Type B pancreatic cell (in vitro differentiated cells): ENCODE measurements around the gene ANKRD65. TPM values are rescaled to one million over a fixed set of nuclear protein-coding genes. Genes with fewer than 3 reads are reported as not detected.
A peak's percentile ranks its signal among the peaks of the same experiment; 100 is the strongest.

Source experiments
- DNase-seq: peaks from one replicate; pipeline ENCODE4 v3.0.0; 2021; ENCODE audit warnings: mixed read lengths; ENCODE audit not compliant: unreplicated experiment; ENCODE audit errors: extremely low spot score
- H3K27ac Mint-ChIP-seq: 2 replicates; pipeline ENCODE4 v1.8.0; 2021; ENCODE audit warnings: mild to moderate bottlenecking, mixed read lengths
- H3K27me3 Mint-ChIP-seq: 2 replicates; pipeline ENCODE4 v1.8.0; 2021; ENCODE audit warnings: mixed read lengths
- H3K36me3 Mint-ChIP-seq: 2 replicates; pipeline ENCODE4 v1.8.0; 2021; ENCODE audit warnings: mixed read lengths
- H3K4me1 Mint-ChIP-seq: one replicate; pipeline ENCODE4 v1.8.0; 2021; ENCODE audit warnings: mixed read lengths; ENCODE audit not compliant: unreplicated experiment
- H3K4me3 Mint-ChIP-seq: 2 replicates; pipeline ENCODE4 v1.8.0; 2021; ENCODE audit warnings: mild to moderate bottlenecking, mixed read lengths
- H3K9me3 Mint-ChIP-seq: 2 replicates; pipeline ENCODE4 v1.8.0; 2021; ENCODE audit warnings: mixed read lengths
- CTCF ChIP-seq: fragments of 200-600 bp; sonication (generic); conservative IDR thresholded peaks from 2 replicates; pipeline ENCODE4 v1.5.0; 2021; ENCODE audit warnings: antibody characterized with exemption, mild to moderate bottlenecking
- total RNA-seq: library from RNA; stranded (reverse); gene quantifications from 2 replicates; pipeline ENCODE4 v1.2.1, GENCODE V29; 2021; ENCODE audit warnings: low replicate concordance

ANKRD65 gene
- total RNA-seq, 1 donor from 2014 or later: 7.6 TPM

GRCh38 chr1:1423245-1423597 lies 2.1 kb upstream of the ANKRD65 start:
- DNase-seq: no peak
- no peak for TF ChIP-seq CTCF
- no peaks in the 10 kb centered on the region for H3K27me3 Mint-ChIP-seq
- H3K36me3 Mint-ChIP-seq: no peaks in the 10 kb centered on the region
- H3K9me3 Mint-ChIP-seq: no peaks in the 10 kb centered on the region
- peaks cover 15% of the 10 kb centered on the region for H3K4me1 Mint-ChIP-seq
- peak overlapping the region; percentile 65 for H3K4me3 Mint-ChIP-seq
- peak overlapping the region; percentile 72 for H3K27ac Mint-ChIP-seq

- Mint-ChIP-seq H3K27ac (peak overlapping the region; percentile 72), H3K36me3 (no peaks in the 10 kb centered on the region)
- TF ChIP-seq CTCF: no peak
Observed at GRCh38 chr1:1422465-1423244, 1.6 kb upstream of the ANKRD65 start.

GRCh38 chr1:1421907-1422464 lies 910 bp upstream of the ANKRD65 start:
- H3K27ac Mint-ChIP-seq: peak overlapping the region; percentile 72
- no peaks in the 10 kb centered on the region for H3K36me3 Mint-ChIP-seq
- H3K4me1 Mint-ChIP-seq: peaks cover 22% of the 10 kb centered on the region
- H3K27me3 Mint-ChIP-seq: no peaks in the 10 kb centered on the region
- no peak overlapping the region for H3K4me3 Mint-ChIP-seq
- TF ChIP-seq CTCF: no peak
- no peak for DNase-seq
- no peaks in the 10 kb centered on the region for H3K9me3 Mint-ChIP-seq

More at GRCh38 chr1:1422465-1423244, 1.6 kb upstream of the ANKRD65 start:
- Mint-ChIP-seq H3K9me3 (no peaks in the 10 kb centered on the region), H3K4me3 (peak overlapping the region; percentile 65), H3K4me1 (peaks cover 20% of the 10 kb centered on the region), H3K27me3 (no peaks in the 10 kb centered on the region)
- DNase-seq: no peak

- Mint-ChIP-seq H3K4me3 (peak overlapping the region; percentile 76), H3K4me1 (peaks cover 22% of the 10 kb centered on the region), H3K27ac (no peak overlapping the region), H3K36me3 (no peaks in the 10 kb centered on the region), H3K27me3 (no peaks in the 10 kb centered on the region), H3K9me3 (no peaks in the 10 kb centered on the region)
- no peak for DNase-seq
- TF ChIP-seq CTCF: no peak
Observed at GRCh38 chr1:1420654-1421141, 378 bp downstream of the ANKRD65 start.

- no peaks in the 10 kb centered on the region for H3K36me3 Mint-ChIP-seq
- H3K27ac Mint-ChIP-seq: no peak overlapping the region
- DNase-seq: no peak
- TF ChIP-seq CTCF: no peak
- H3K4me3 Mint-ChIP-seq: no peak overlapping the region
- H3K27me3 Mint-ChIP-seq: no peaks in the 10 kb centered on the region
- H3K9me3 Mint-ChIP-seq: no peaks in the 10 kb centered on the region
- H3K4me1 Mint-ChIP-seq: peaks cover 22% of the 10 kb centered on the region
Observed at GRCh38 chr1:1419813-1420653, 1.0 kb downstream of the ANKRD65 start.
